Measurements from ENCODE around the gene LUZP1. TPM values are rescaled to one million over a fixed set of nuclear protein-coding genes. Genes with fewer than 3 reads are reported as not detected.
"Not testable (repeated sequence)": the region's sequence is repeated elsewhere in the genome, so short reads cannot be mapped to it uniquely, and the experiment has no call there.

Gene LUZP1
- total and polyA plus RNA-seq, 8 donors, result 22.9 to 32.5 (median 29.8) TPM

GRCh38 chr1:23210351-23210785, 41.7 kb upstream of the LUZP1 start:
- DNase-seq (no peak), ATAC-seq (no peak)
- H3K27ac ChIP-seq, result no peak overlapping the region
- H3K36me3 ChIP-seq, result no peaks in the 10 kb centered on the region
- peaks cover 0 to 44% of the 10 kb centered on the region in 2 donors for H3K27me3 ChIP-seq
- H3K4me1 ChIP-seq, result no peaks in the 10 kb centered on the region
- no peak overlapping the region for H3K4me3 ChIP-seq
- no peak for TF ChIP-seq CTCF (IDR thresholded peaks at IDR 0.05)
- intact Hi-C loops (cut with DNase I), result no loop called here
- no peaks in the 10 kb centered on the region for H3K9me3 ChIP-seq

- ATAC-seq, result no peak
- no peak overlapping the region for H3K4me3 ChIP-seq
- peaks cover 0 to 38% of the 10 kb centered on the region in 2 donors for H3K27me3 ChIP-seq
- no peaks in the 10 kb centered on the region for H3K36me3 ChIP-seq
- H3K9me3 ChIP-seq, result no peaks in the 10 kb centered on the region
- no peak overlapping the region for H3K27ac ChIP-seq
- no peak for TF ChIP-seq CTCF (IDR thresholded peaks at IDR 0.05)
- intact Hi-C loops (cut with DNase I), result no loop called here
- no peak for DNase-seq
- H3K4me1 ChIP-seq, result no peaks in the 10 kb centered on the region
Measured at GRCh38 chr1:23209770-23210169, 41.1 kb upstream of the LUZP1 start.

DNA sequence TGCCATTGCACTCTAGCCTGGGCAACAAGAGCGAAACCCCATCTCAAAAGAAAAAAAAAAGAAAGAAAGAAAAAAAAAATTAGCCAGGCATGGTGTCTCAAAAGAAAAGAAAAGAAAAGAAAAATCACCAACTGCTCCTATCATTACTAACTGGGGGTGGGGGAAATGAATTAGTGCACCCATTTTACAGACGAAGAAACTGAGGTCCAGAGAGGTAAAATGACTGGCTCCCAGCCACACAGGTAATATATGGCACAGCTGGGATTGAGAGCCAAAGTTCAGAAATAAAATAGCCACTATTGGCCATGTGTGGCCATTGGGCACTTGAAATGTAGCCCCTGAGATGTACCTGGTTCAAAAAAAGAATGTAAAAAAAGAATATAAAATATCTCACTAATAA, 39.9 kb upstream of the LUZP1 start:
- no peaks in the 10 kb centered on the region for H3K36me3 ChIP-seq

GRCh38 chr1:23207733-23208132, 39.1 kb upstream of the LUZP1 start:
- H3K27ac ChIP-seq; DNase-seq; intact Hi-C loops (cut with DNase I); H3K4me3 ChIP-seq; H3K36me3 ChIP-seq; H3K9me3 ChIP-seq; ATAC-seq; H3K4me1 ChIP-seq: not testable (repeated sequence)
- H3K27me3 ChIP-seq, result peaks cover 0 to 25% of the 10 kb centered on the region in 2 donors

More for the DNA sequence above, 39.9 kb upstream of the LUZP1 start:
- no peaks in the 10 kb centered on the region for H3K9me3 ChIP-seq
- peaks cover 0 to 30% of the 10 kb centered on the region in 2 donors for H3K27me3 ChIP-seq
- no peaks in the 10 kb centered on the region for H3K4me1 ChIP-seq
- ATAC-seq (no peak), DNase-seq (no peak)
- TF ChIP-seq CTCF (IDR thresholded peaks at IDR 0.05), result no peak
- no peak overlapping the region for H3K4me3 ChIP-seq
- intact Hi-C loops (cut with DNase I), result no loop called here
- H3K27ac ChIP-seq, result no peak overlapping the region

DNA sequence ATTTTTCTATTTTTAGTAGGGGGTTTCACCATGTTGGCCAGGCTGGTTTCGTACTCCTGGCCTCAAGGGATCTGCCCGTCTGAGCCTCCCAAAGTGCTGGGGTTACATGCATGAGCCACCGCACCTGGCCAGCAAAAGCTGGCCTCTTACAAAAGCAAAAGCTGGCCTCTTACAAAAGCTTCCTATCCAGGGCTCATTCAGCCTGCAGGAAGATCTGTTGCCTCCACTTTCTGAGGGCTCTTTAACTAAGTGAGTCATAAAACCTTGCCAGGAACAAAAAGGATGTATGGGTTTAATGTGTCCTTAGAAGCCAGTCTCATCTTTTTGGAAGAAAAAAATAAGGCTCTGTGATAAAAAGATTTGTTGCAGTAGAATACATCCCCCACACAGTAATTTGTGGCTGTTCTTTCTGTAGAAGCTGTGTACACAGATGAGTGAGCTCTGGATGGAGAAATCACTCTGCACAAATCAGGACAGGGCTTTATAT, 33.6 kb upstream of the LUZP1 start:
- Histone ChIP-seq H3K4me1 (no peaks in the 10 kb centered on the region), H3K27ac (no peak overlapping the region), H3K27me3 (no peaks in the 10 kb centered on the region), H3K36me3 (no peaks in the 10 kb centered on the region), H3K4me3 (no peak overlapping the region), H3K9me3 (no peaks in the 10 kb centered on the region)
- TF ChIP-seq CTCF (IDR thresholded peaks at IDR 0.05), result no peak
- DNase-seq (no peak), ATAC-seq (no peak)
- intact Hi-C loops (cut with DNase I), result no loop called here

DNA sequence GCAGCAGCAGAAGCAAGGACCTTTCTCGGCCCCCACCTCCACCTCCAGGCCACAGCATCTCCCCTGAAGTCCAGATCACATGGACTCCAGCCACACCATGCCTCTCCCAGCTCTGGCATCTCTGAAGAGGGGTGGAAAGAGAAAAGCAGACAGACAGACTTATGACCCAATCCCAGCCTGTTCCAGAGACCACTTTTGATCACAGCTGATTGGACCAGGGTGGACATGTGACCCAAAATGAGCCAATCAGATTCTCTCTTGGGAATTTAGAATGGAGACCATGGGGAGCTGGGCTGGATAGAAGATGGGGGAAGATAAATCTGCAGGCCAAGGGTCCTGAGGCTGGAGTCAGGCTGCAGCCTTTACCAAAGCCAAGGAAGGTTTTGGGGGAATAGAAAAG, 32.2 kb upstream of the LUZP1 start:
- Histone ChIP-seq H3K27me3 (no peaks in the 10 kb centered on the region), H3K27ac (no peak overlapping the region), H3K9me3 (no peaks in the 10 kb centered on the region), H3K36me3 (no peaks in the 10 kb centered on the region), H3K4me3 (no peak overlapping the region), H3K4me1 (no peaks in the 10 kb centered on the region)
- DNase-seq, result no peak
- intact Hi-C loops (cut with DNase I), result no loop called here
- no peak for ATAC-seq
- TF ChIP-seq CTCF (IDR thresholded peaks at IDR 0.05), result no peak

Data from left lung (tissue), 10 donors.